GM23248 (cell line): ENCODE results near the gene GJB1.

Experiments
- EZH2 ChIP-seq: fragments of 200-600 bp; sonication (generic); IDR thresholded peaks from 2 replicates; pipeline ENCODE4 v1.6.1; 2018; ENCODE audit warnings: antibody characterized with exemption, mild to moderate bottlenecking; ENCODE audit not compliant: insufficient read depth, poor library complexity, severe bottlenecking
- EZH2phosphoT487 ChIP-seq: fragments of 200-600 bp; sonication (generic); IDR thresholded peaks from 2 replicates; pipeline ENCODE4 v1.6.1; 2018; ENCODE audit warnings: antibody characterized with exemption, moderate library complexity, mild to moderate bottlenecking, low read depth; ENCODE audit not compliant: insufficient read depth

DNA sequence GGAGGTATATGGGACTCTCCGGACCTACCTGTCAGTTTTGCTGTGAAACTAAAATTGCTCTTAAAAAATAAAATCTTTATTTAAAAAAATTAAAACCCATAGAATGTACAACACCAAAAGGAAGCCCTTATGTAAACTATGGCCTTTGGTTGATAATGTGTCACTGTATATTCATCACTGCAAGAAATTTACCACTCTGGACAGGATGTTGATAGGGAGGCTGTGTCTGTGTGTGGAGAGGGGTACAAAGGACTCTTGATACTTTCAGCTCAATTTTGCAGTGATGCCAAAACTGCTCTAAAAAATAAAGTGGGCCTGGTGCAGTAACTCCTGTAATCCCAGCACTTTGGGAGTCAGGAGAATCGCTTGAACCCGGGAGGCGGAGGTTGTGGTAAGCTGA, 33.8 kb downstream of the GJB1 start:
- TF ChIP-seq EZH2, result no peak
- TF ChIP-seq EZH2phosphoT487, result no peak
